HEK293 (cell line): Measurements from ENCODE around the gene TRIM69.

Experiments
- CTCF ChIA-PET: fragments of 350-600 bp; formaldehyde crosslinking; extraction: SDS; loops from one replicate; lab custom pipeline; 2021; ENCODE audit warnings: antibody characterized with exemption; lab: Yijun Ruan, JAX
- POLR2A ChIA-PET: fragments of 300-600 bp; formaldehyde crosslinking; extraction: SDS; loops from one replicate; lab custom pipeline; 2020; ENCODE audit warnings: antibody characterized with exemption, inconsistent platforms; lab: Yijun Ruan, JAX
- H3K27ac ChIP-seq: fragments of 200-500 bp; sonication (Bioruptor generic); 2 replicates; pipeline ENCODE4 v1.5.1; 2014; ENCODE audit warnings: low read depth, low read length, control low read depth, inconsistent platforms; ENCODE audit errors: extremely low read depth
- H3K36me3 ChIP-seq, 2 experiments: fragments of 200-500 bp in 1 of 2; sonication (Bioruptor generic) in 1 of 2; 1 replicate in 1 of 2; 2 replicates in 1 of 2; pipeline ENCODE4 v1.5.1; 2014 to 2017; ENCODE audit warnings: inconsistent platforms in 2 of 2, low read length in 2 of 2; ENCODE audit not compliant: control insufficient read depth in 2 of 2, insufficient read depth in 1 of 2
- H3K4me1 ChIP-seq: fragments of 200-500 bp; sonication (Bioruptor generic); 2 replicates; pipeline ENCODE4 v1.5.1; 2014; ENCODE audit warnings: mild to moderate bottlenecking, low read length, inconsistent platforms; ENCODE audit not compliant: control insufficient read depth, insufficient read depth
- H3K4me3 ChIP-seq: 2 replicates; pipeline ENCODE4 v1.5.1; 2011; ENCODE audit warnings: low read depth, mild to moderate bottlenecking, control low read depth, low read length, moderate library complexity
- H3K9me3 ChIP-seq: fragments of 200-500 bp; sonication (Bioruptor generic); 2 replicates; pipeline ENCODE4 v1.5.1; 2014; ENCODE audit warnings: low read depth, low read length, inconsistent platforms; ENCODE audit not compliant: control insufficient read depth, insufficient read depth
- KLF9 ChIP-seq: fragments of 450-650 bp; formaldehyde crosslinking; IDR thresholded peaks from 2 replicates; pipeline ENCODE4 v1.5.1; 2016; ENCODE audit warnings: missing biosample characterization, missing genetic modification characterization, low read depth
- MZF1 ChIP-seq: fragments of 450-650 bp; formaldehyde crosslinking; IDR thresholded peaks from 2 replicates; pipeline ENCODE4 v1.5.1; 2017; ENCODE audit warnings: missing biosample characterization, missing genetic modification characterization, borderline replicate concordance
- YY2 ChIP-seq: fragments of 450-650 bp; formaldehyde crosslinking; IDR thresholded peaks from 2 replicates; pipeline ENCODE4 v1.5.1; 2016; ENCODE audit warnings: missing biosample characterization, missing genetic modification characterization
- ZBTB44 ChIP-seq: fragments of 450-650 bp; IDR thresholded peaks from 2 replicates; pipeline ENCODE4 v1.5.1; 2018; ENCODE audit warnings: missing biosample characterization, mild to moderate bottlenecking, missing genetic modification characterization
- ZFP41 ChIP-seq: fragments of 450-650 bp; formaldehyde crosslinking; IDR thresholded peaks from 2 replicates; pipeline ENCODE4 v1.5.1; 2016; ENCODE audit warnings: missing biosample characterization, missing genetic modification characterization, borderline replicate concordance
- ZNF175 ChIP-seq: fragments of 450-650 bp; formaldehyde crosslinking; IDR thresholded peaks from 2 replicates; pipeline ENCODE4 v1.5.1; 2016; ENCODE audit warnings: missing biosample characterization, missing genetic modification characterization
- ZNF184 ChIP-seq: fragments of 450-650 bp; IDR thresholded peaks from 2 replicates; pipeline ENCODE4 v1.5.1; 2018; ENCODE audit warnings: missing biosample characterization, mild to moderate bottlenecking, missing genetic modification characterization
- ZNF19 ChIP-seq: fragments of 450-650 bp; formaldehyde crosslinking; IDR thresholded peaks from 2 replicates; pipeline ENCODE4; 2016; ENCODE audit warnings: missing biosample characterization, missing genetic modification characterization, low read depth
- ZNF274 ChIP-seq, 2 experiments: fragments of 200-500 bp in 1 of 2; fragments of 450-650 bp in 1 of 2; sonication (Bioruptor generic) in 1 of 2; formaldehyde crosslinking in 1 of 2; IDR thresholded peaks; 2 replicates each; pipeline versions ENCODE4 v1.5.1 to v1.6.1; 2014 to 2016; ENCODE audit warnings: borderline replicate concordance in 1 of 2, inconsistent platforms in 1 of 2, low read length in 1 of 2, missing biosample characterization in 1 of 2, missing genetic modification characterization in 1 of 2
- ZNF426 ChIP-seq: fragments of 450-650 bp; formaldehyde crosslinking; IDR thresholded peaks from 2 replicates; pipeline ENCODE4 v1.5.1; 2017; ENCODE audit warnings: missing biosample characterization, missing genetic modification characterization, mild to moderate bottlenecking, inconsistent platforms, moderate library complexity
- ZNF473 ChIP-seq: fragments of 450-650 bp; formaldehyde crosslinking; IDR thresholded peaks from 2 replicates; pipeline ENCODE4 v1.5.1; 2017; ENCODE audit warnings: missing biosample characterization, missing genetic modification characterization
- ZNF514 ChIP-seq: fragments of 450-650 bp; formaldehyde crosslinking; IDR thresholded peaks from 2 replicates; pipeline ENCODE4 v1.5.1; 2016; ENCODE audit warnings: missing biosample characterization, missing genetic modification characterization
- ZNF529 ChIP-seq: fragments of 450-650 bp; formaldehyde crosslinking; IDR thresholded peaks from 2 replicates; pipeline ENCODE4 v1.5.1; 2017; ENCODE audit warnings: missing genetic modification characterization, missing biosample characterization; ENCODE audit not compliant: insufficient replicate concordance
- ZNF610 ChIP-seq: fragments of 450-650 bp; formaldehyde crosslinking; IDR thresholded peaks from 2 replicates; pipeline ENCODE4 v1.5.1; 2016; ENCODE audit warnings: missing biosample characterization, missing genetic modification characterization, borderline replicate concordance
- ZNF692 ChIP-seq: fragments of 450-650 bp; formaldehyde crosslinking; IDR thresholded peaks from 2 replicates; pipeline ENCODE4 v1.5.1; 2016; ENCODE audit warnings: missing biosample characterization, missing genetic modification characterization
- ZNF768 ChIP-seq: fragments of 450-650 bp; formaldehyde crosslinking; IDR thresholded peaks from 2 replicates; pipeline ENCODE4 v1.5.1; 2018; ENCODE audit warnings: missing biosample characterization, mild to moderate bottlenecking, missing genetic modification characterization
- ZNF776 ChIP-seq: fragments of 450-650 bp; formaldehyde crosslinking; IDR thresholded peaks from 2 replicates; pipeline ENCODE4 v1.5.0; 2017; ENCODE audit warnings: missing biosample characterization, missing genetic modification characterization, borderline replicate concordance
- TF ChIP-seq, protein P1 (sequence below): fragments of 450-650 bp; formaldehyde crosslinking; IDR thresholded peaks from 2 replicates; pipeline ENCODE4 v1.5.1; 2016; ENCODE audit warnings: missing biosample characterization, missing genetic modification characterization
- TF ChIP-seq, protein P2 (sequence below): fragments of 450-650 bp; formaldehyde crosslinking; IDR thresholded peaks from 2 replicates; pipeline ENCODE4; 2016; ENCODE audit warnings: missing biosample characterization, missing genetic modification characterization

Gene TRIM69

DNA sequence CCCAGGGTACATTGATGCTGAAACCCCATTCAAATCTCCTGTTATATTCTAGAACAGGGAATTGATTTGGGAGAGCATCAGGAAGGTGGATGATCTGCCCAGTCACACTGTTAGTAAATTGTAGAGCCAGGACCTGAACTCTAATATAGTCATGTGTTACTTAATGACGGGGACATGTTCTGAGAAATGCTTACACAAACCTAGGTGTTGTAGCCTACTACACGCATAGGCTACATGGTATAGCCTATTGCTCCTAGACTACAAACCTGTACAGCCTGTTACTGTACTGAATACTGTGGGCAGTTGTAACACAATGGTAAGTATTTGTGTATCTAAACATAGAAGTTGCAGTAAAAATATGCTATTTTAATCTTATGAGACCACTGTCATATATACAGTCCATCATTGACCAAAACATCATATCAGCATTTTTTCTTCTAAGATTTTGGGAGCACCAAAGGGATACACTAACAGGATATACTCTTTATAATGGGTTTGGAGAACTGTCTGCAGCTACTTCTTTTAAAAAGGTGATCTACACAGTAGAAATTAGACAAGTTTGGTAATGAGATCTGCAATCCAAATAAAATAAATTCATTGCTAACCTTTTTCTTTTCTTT, 19.2 kb upstream of the TRIM69 start:
- H3K4me1 ChIP-seq: no peaks in the 10 kb centered on the region
- peaks cover 15 to 42% of the 10 kb centered on the region in 2 experiments for H3K36me3 ChIP-seq
- H3K27ac ChIP-seq: no peak overlapping the region
- ChIA-PET CTCF (interaction anchor here (1.3 kb wide), 1 partner anchor 13 kb away, joined by 3 read pairs; no protein-coding TSS in a partner anchor), POLR2A (interaction anchor here (0.9 to 1.2 kb wide), 2 partner anchors 12 to 53 kb away, joined by 3 read pairs; partner anchors contain the start of gene SPG11)
- no peak overlapping the region for H3K4me3 ChIP-seq
- TF ChIP-seq ZBTB44 (tag by site-specific recombination) (no peak), ZNF426 (tag by site-specific recombination) (no peak), MZF1 (tag by site-specific recombination) (no peak), ZNF473 (tag by site-specific recombination) (no peak), ZNF529 (tag by site-specific recombination) (no peak), ZNF175 (no peak), ZNF776 (tag by site-specific recombination) (no peak), ZFP41 (tag by site-specific recombination) (no peak), ZNF514 (no peak), ZNF274 (IDR thresholded peaks at IDR 0.05; ENCODE audit: low read length) (no peak), ZNF274 (tag by site-specific recombination; IDR thresholded peaks at IDR 0.05; ENCODE audit: borderline replicate concordance) (no peak), YY2 (no peak), ZNF610 (no peak)
- TF ChIP-seq, protein P1, sequence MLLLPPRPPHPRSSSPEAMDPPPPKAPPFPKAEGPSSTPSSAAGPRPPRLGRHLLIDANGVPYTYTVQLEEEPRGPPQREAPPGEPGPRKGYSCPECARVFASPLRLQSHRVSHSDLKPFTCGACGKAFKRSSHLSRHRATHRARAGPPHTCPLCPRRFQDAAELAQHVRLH (tag by site-specific recombination): no peak
- no peaks in the 10 kb centered on the region for H3K9me3 ChIP-seq

DNA sequence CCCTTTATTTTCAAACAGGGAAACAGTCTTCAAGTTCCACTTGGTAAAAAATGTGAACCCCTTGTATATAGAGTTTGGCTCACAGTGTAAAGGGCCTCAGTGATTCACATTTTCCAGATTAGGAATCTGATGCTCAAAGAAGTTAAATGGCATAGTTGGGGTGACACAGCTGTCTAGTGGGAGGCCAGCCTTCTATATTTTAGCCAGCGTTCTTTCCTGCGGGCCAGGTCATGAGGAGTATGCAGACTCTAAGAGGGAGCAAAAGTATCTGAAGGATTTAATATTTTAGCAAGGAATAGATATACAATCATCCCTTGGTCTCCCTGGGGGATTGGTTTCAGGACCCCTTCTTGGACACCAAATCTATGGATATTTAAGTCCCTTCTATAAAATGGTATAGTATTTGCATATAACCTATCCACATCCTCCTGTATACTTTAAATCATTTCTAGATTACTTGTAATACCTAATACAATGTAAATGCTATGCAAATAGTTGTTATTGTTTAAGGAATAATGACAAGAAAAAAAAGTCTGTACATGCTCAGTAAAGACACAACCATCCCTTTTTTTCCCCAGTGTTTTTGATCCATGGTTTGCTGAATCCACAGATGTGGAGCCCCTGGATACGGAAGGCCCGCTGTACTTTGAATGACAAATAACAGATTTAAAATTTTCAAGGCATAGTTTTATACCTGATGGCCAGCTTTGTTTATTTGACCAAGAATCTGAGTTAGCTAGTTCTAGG, 18.0 kb upstream of the TRIM69 start:
- ChIA-PET POLR2A (interaction anchor here (1.2 to 1.8 kb wide), 2 partner anchors 11 to 55 kb away, joined by 3 to 4 read pairs; partner anchors contain the start of gene SPG11), CTCF (no interaction called here)
- H3K4me1 ChIP-seq: no peaks in the 10 kb centered on the region
- H3K27ac ChIP-seq: no peak overlapping the region
- TF ChIP-seq, protein P2, sequence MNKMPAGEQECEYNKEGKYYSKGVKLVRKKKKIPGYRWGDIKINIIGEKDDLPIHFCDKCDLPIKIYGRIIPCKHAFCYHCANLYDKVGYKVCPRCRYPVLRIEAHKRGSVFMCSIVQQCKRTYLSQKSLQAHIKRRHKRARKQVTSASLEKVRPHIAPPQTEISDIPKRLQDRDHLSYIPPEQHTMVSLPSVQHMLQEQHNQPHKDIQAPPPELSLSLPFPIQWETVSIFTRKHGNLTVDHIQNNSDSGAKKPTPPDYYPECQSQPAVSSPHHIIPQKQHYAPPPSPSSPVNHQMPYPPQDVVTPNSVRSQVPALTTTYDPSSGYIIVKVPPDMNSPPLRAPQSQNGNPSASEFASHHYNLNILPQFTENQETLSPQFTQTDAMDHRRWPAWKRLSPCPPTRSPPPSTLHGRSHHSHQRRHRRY (tag by site-specific recombination): no peak
- TF ChIP-seq ZNF768 (tag by site-specific recombination) (no peak), ZNF184 (tag by site-specific recombination) (no peak), KLF9 (tag by site-specific recombination) (no peak), ZNF692 (tag by site-specific recombination) (no peak), ZNF19 (tag by site-specific recombination) (no peak)
- H3K36me3 ChIP-seq: peaks cover 15 to 42% of the 10 kb centered on the region in 2 experiments
- H3K9me3 ChIP-seq: no peaks in the 10 kb centered on the region
- no peak overlapping the region for H3K4me3 ChIP-seq
